Prostate gland (tissue), 2 donors: Measurements from ENCODE around the gene QPCT.

Experiments used
- POLR2A ChIP-seq: fragments of 450-650 bp; IDR thresholded peaks from one replicate; pipeline ENCODE4 v1.6.1; 2016; ENCODE audit warnings: antibody characterized with exemption, mild to moderate bottlenecking
- POLR2AphosphoS5 ChIP-seq: sonication (generic); formaldehyde crosslinking; IDR thresholded peaks from one replicate; pipeline ENCODE4 v1.6.1; 2017; ENCODE audit warnings: antibody characterized with exemption
- TF ChIP-seq, protein P1 (sequence below), 4 experiments: fragments of 200-600 bp in 2 of 4; fragments of 450-650 bp in 2 of 4; sonication (generic) in 2 of 4; IDR thresholded peaks; 1 replicate in 3 of 4; 2 replicates in 1 of 4; pipeline ENCODE4 v1.5.1; 2016 to 2019; ENCODE audit warnings: antibody characterized with exemption in 4 of 4, mild to moderate bottlenecking in 2 of 4, moderate library complexity in 2 of 4

- TF ChIP-seq, protein P1, sequence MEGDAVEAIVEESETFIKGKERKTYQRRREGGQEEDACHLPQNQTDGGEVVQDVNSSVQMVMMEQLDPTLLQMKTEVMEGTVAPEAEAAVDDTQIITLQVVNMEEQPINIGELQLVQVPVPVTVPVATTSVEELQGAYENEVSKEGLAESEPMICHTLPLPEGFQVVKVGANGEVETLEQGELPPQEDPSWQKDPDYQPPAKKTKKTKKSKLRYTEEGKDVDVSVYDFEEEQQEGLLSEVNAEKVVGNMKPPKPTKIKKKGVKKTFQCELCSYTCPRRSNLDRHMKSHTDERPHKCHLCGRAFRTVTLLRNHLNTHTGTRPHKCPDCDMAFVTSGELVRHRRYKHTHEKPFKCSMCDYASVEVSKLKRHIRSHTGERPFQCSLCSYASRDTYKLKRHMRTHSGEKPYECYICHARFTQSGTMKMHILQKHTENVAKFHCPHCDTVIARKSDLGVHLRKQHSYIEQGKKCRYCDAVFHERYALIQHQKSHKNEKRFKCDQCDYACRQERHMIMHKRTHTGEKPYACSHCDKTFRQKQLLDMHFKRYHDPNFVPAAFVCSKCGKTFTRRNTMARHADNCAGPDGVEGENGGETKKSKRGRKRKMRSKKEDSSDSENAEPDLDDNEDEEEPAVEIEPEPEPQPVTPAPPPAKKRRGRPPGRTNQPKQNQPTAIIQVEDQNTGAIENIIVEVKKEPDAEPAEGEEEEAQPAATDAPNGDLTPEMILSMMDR (IDR thresholded peaks at IDR 0.05): no peak
- TF ChIP-seq POLR2AphosphoS5 (no peak), POLR2A (no peak)
These were observed 10.1 kb downstream of the QPCT start for GRCh38 chr2:37354531-37354930.
